Measurements from ENCODE around the gene TEX38. TPM values are rescaled to one million over a fixed set of nuclear protein-coding genes. Genes with fewer than 3 reads are reported as not detected.
"Not testable (repeated sequence)": the region's sequence is repeated elsewhere in the genome, so short reads cannot be mapped to it uniquely, and the experiment has no call there.

Gene TEX38
- total RNA-seq, 1 donor from 2014 or later: not detected

DNA sequence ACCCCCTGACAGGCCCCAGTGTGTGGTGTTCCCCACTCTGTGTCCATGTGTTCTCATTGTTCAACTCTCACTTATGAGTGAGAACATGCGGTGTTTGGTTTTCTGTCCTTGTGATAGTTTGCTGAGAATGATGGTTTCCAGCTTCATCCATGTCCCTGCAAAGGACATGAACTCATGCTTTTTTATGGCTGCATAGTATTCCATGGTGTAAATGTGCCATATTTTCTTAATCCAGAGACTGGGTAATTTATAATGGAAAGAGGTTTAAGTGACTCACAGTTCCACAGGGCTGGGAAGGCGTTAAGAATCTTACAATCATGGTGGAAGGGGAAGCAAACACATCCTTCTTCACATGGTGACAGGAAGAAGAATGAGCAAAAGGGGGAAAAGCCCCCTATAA, 17.0 kb upstream of the TEX38 start:
- intact Hi-C loops (cut with micrococcal nuclease): not testable (repeated sequence)

- intact Hi-C loops (cut with micrococcal nuclease): no loop called here
Measured at GRCh38 chr1:46655848-46656247, 15.8 kb upstream of the TEX38 start.

DNA sequence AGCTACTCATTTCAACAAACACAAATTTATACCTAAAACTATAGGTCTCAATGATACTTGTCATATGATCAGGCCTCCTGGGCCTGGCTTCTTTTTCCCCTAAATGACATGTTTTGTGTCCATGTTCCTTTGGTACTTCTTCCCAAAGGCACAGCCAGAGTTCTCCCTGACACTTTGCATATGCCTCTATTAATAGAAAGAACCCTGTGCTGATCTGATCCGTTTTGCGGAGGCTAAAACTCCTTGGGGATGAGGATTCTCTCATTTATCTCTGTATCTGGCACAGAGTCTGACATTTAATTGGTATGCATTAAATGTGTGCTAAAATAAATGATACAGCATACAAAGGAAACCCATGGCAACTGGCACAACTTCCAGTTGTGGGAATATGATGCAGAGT, 15.0 kb upstream of the TEX38 start:
- intact Hi-C loops (cut with micrococcal nuclease): no loop called here

DNA sequence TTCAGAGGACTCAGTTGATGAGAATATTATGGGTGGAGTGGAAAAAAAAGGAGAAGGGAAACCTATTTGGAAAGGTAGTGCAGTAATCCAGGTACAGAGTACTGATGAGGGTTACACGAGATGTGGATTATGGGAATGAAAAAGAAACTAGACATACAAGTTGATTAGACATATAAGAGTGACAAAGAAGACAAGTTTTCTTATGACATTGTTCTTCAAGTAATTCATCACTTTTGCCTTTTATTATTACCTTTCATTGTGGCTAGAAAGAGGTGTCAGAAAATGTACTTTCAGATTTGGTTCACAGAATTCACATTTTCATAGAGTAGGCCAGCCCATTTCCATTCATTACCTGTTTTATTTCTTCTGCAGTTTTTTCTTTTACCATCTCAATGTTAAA, 13.9 kb upstream of the TEX38 start:
- intact Hi-C loops (cut with micrococcal nuclease): no loop called here

- intact Hi-C loops (cut with micrococcal nuclease): no loop called here
Measured at GRCh38 chr1:46659307-46659870, 12.3 kb upstream of the TEX38 start.

DNA sequence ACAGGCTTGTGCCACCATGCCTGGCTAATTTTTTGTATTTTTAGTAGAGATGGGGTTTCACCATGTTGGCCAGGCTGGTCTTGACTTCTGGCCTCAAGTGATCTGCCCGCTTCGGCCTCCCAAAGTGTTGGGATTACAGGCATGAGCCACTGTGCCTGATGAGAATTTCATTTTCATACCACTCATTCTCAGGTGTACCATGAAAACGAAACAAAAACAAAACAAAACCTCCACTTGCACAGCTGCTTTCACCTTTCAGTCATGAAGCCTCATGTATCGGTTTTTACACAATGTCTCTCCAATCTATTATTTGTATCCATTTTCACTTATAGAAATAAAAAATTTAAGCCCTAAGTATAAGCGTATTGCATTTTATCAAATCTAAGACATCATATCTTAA, 11.5 kb upstream of the TEX38 start:
- intact Hi-C loops (cut with micrococcal nuclease): not testable (repeated sequence)

DNA sequence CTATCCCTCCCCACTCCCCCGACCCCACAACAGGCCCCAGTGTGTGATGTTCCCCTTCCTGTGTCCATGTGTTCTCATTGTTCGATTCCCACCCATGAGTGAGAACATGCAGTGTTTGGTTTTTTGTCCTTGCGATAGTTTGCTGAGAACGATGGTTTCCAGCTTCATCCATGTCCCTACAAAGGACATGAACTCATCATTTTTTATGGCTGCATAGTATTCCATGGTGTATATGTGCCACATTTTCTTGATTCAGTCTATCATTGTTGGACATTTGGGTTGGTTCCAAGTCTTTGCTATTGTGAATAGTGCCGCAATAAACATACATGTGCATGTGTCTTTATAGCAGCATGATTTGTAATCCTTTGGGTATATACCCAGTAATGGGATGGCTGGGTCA, 8.7 kb upstream of the TEX38 start:
- intact Hi-C loops (cut with micrococcal nuclease): not testable (repeated sequence)

- intact Hi-C loops (cut with micrococcal nuclease): loop anchor here (5.0 kb wide), 1 partner anchor 364 kb away; the partner anchor contains the start of genes LRRC41 and UQCRH
Measured at GRCh38 chr1:46665983-46666382, 5.7 kb upstream of the TEX38 start.

- intact Hi-C loops (cut with micrococcal nuclease): loop anchor here (1.0 to 5.0 kb wide), 6 partner anchors 7 to 366 kb away; partner anchors contain the start of genes EFCAB14, LRRC41, MKNK1 and MOB3C
Measured at GRCh38 chr1:46667782-46668760, 3.6 kb upstream of the TEX38 start, which contains the start of gene ATPAF1. TSS of gene ATPAF1 (minus strand) at chr1:46668364. CDS start at chr1:46668322, 42 bp downstream.

GRCh38 chr1:46670134-46670533, 1.5 kb upstream of the TEX38 start:
- intact Hi-C loops (cut with micrococcal nuclease): no loop called here

DNA sequence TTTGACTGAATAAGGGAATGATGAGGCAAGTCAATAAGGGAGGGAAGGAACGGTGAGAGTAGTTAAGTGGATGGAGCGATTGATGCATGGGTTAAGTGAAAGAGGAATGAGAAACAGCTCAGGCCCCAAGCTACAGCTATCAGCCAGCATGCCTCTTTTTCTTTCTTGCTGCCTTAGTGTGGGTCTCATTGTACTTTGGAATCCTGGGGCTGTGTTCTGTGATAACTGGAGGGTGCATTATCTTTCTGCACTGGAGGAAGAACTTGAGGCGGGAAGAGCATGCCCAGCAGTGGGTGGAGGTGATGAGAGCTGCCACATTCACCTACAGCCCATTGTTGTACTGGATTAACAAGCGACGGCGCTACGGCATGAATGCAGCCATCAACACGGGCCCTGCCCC, 1.0 kb downstream of the TEX38 start:
- intact Hi-C loops (cut with micrococcal nuclease): no loop called here

DNA sequence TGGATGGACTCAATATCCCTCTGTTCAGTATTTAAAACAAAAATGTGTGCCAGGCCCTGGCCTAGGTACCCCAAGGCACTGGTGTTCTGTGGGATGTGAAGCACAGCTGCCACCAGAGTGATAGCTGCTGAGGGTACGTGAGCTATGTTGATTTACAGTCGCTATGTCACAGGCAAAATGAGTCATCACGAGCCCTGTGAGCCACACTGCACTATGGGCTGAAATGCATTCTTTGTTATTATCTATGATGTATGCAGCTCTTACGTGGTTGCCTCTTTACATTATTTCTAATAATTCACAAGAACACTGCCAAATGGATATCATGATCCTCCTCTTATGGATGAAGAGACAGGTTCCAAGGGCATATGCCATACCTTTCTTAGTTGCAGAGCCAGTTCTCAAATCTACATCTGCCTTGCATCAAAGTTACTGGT, 2.1 kb downstream of the TEX38 start:
- intact Hi-C loops (cut with micrococcal nuclease): loop anchor here (2.0 kb wide), 1 partner anchor 57 kb away; the partner anchor contains the start of gene MOB3C

DNA sequence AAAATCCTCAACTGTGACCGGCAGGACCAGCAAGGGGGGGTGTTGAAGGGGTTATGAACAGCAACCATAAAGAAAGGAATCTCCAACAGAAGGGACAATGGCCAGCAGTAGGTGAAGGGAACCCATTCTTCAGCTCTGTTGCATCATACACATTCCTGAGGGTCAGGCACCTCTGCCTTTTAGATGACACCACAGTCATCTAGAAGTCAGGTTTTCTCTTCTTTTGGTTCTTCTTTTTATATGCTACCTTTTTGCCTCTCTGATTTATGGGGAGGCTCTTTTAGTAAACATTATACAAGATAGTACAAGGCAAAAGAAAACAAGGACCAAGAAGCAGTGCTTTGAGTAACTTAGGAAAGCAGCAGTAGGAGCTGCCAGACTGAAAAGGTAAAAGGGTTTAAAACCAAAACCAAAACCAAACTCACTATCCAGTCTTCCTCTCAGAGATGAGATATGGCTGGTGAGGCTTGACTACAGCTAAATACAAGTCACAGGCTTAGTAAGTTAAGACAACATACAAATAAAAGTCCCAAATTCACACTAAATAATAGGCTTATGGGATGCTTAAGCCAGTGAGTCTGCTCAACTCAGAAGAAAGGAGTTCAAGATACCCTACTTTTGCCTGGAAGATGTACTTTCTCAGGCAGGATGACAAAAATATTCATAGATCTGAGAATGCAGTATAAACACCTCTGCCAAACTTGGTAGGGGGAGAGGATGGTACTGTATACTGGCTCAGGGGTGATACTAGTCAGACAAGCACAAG, 4.1 kb downstream of the TEX38 start:
- intact Hi-C loops (cut with micrococcal nuclease): loop anchor here (1.0 to 2.0 kb wide), 5 partner anchors 8 to 94 kb away; partner anchors contain the start of genes EFCAB14, MKNK1 and MOB3C

GRCh38 chr1:46676531-46676930, 4.9 kb downstream of the TEX38 start:
- intact Hi-C loops (cut with micrococcal nuclease): no loop called here

GRCh38 chr1:46677339-46677738, 5.7 kb downstream of the TEX38 start:
- intact Hi-C loops (cut with micrococcal nuclease): no loop called here

DNA sequence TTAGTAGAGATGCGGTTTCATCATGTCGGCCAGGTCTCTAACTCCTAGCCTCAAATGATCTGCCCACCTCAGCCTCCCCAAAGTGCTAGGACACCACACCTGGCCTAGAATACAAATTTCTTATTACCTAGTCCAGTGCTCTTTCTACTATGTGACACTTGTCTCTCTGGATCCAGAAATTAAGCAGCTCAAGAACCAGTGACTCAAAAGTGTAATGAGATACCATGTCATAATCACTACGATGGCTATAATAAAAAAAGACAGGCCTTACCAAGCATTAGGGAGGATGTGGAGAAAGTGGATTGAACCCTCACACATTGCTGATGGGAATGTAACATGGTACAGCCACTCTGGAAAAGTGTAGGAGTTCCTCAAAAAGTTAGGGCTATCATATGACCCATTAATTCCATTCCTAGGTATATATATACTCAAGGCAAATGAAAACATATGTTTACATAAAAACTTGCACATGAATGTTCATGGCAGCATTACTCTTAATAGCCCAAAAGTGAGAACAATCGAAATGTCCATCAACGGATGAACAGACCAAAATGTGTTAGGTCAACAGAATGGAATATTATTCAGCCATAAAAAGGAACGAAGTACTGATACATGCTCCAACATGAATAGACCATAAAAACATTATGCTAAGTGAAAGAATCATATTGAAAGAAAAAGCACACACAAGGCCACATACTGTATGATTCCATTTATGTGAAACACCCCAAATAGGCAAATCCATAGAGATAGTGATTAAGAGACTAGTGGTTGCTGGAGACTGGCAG, 8.3 kb downstream of the TEX38 start:
- intact Hi-C loops (cut with micrococcal nuclease): no loop called here

GRCh38 chr1:46681333-46682034, 9.8 kb downstream of the TEX38 start:
- intact Hi-C loops (cut with micrococcal nuclease): no loop called here

DNA sequence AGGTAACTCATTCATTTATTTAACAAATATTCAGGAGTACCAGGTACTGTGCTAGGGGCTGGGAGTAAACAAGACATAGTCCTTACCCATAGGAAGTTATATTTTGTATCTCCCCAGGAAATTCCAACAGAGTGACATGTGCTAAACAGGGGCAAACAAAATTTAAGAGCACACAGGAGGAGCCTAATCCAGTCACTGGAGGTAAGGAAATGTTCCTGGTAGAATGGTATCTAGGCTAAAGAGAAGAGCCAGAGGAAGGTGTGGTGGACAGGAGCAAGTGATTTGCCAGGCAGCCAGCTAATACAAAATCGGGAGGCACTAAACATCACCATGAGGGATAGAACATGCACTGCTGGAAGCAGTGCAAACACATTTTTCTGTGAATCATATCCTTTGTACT, 10.4 kb downstream of the TEX38 start:
- intact Hi-C loops (cut with micrococcal nuclease): no loop called here

DNA sequence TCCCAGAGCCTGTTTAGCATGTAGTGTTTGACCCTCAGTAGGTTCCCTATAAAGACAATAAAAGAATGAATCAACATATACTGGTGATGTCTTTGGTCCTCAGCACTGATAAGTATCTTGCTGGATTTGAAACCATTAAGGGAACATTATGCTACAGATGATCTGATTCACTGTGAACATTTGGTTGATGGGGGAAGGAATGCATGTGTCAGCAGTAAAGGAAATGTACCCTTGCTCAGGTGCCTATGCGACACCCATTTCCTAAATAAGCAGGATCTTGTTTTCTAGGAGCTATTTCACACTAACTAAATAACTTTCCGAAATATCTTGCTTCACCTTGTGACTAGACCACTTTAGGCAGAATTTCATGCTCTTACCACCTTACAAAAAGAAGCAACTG, 13.0 kb downstream of the TEX38 start:
- intact Hi-C loops (cut with micrococcal nuclease): no loop called here

GRCh38 chr1:46686255-46686654, 14.6 kb downstream of the TEX38 start:
- intact Hi-C loops (cut with micrococcal nuclease): no loop called here
